Activated gamma-delta T cell treated with anti-CD3 and anti-CD28 coated beads, Interleukin-2, amount 50 U/mL, for 16 hours (primary cell): ENCODE data around the gene HMGB2.

Source experiments
- DNase-seq: peaks from one replicate; pipeline ENCODE4 v3.0.0-alpha.2; 2020; ENCODE audit warnings: low read depth

HMGB2 gene

DNA sequence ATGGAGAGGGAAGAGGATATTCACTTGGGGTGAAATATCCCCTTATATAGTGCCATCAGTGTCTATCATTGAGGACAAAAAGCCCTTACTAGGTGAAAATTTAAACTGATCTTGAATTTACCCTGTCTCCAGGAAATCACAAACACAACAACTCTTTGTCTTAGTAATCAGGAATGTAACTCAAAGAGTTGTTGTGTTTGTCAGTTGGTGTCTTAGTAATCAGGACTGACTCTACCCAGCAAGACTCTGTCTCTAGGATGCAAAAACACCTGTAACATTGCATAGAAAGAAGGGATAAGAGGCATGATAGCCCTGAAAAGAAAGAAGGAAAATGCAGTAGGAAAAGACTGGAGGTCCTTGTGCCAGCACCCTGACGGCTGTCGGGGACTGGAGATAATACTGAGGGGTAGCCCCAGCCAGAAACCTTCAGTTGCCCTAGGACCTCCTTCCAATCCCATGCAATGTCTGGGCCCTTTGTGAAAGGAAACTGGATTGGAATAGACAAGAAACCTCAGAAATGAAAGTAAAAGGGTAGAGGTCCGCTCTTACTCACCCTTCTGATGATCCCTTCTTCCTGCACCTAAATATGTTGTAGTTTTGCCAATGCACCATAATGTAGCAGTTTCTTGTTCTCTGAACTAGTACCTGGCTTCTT lies 45.3 kb downstream of the HMGB2 start:
- no peak for DNase-seq

GRCh38 chr4:173288296-173288695 lies 45.9 kb downstream of the HMGB2 start:
- peak; percentile 48 for DNase-seq

- DNase-seq, result no peak
These were observed 46.7 kb downstream of the HMGB2 start for GRCh38 chr4:173287486-173287885.

DNA sequence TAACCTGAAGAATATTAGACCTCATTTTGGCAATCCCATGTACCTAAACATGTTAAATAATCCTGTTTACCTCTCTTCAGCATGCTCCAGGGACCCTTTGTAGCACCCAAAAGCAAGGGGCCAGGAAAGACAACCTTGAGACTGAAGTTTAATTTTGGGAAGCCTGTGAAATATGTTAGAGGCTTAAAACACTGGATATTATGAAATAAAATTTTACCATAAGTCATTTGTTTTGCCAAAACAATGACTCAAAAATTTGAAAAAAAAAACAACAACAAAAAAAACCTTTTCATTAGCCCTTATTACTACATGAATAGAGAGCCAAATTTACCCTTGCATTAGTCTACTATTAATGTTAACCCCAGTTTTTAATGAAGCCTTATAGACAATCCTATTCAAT lies 49.7 kb downstream of the HMGB2 start:
- no peak for DNase-seq

DNA sequence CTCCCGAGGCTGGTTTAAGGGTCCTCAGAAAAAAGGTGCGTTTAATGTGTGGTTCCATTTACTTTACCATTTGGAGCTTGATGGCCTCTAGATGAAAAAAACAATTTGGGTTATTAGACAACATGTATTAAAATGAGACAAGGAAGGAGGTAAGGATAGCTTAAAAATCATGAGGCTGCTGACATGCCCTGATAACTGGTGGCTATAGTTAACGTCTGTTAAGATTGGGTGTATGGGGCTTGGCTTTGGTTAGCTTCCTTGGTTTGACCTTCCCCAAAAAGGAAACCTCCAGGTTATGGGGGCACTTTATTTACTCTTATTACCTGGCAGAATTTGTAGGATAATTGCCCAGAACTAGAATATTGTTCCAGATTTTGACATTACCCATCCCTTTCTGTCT lies 51.5 kb downstream of the HMGB2 start:
- DNase-seq, result no peak

DNA sequence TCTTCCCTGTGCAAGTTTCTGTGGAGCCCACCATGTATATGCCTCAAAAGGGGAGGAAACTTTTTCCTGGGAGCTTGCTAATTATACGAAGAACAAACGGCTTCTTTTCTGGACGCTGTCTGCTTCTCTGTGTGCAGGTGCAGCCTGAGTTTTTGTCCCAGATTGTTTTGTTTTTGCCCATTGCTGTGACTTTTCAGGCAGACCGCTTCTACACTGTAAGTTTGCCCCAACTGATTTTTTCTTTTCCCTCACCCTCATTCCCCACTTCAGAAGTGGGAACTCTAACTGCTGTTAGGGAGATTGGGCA lies 51.9 kb downstream of the HMGB2 start:
- no peak for DNase-seq

- DNase-seq, result no peak
These were observed 52.5 kb downstream of the HMGB2 start for GRCh38 chr4:173281406-173282255.
